ENCODE measurements around the gene CELSR3.

CELSR3 gene

DNA sequence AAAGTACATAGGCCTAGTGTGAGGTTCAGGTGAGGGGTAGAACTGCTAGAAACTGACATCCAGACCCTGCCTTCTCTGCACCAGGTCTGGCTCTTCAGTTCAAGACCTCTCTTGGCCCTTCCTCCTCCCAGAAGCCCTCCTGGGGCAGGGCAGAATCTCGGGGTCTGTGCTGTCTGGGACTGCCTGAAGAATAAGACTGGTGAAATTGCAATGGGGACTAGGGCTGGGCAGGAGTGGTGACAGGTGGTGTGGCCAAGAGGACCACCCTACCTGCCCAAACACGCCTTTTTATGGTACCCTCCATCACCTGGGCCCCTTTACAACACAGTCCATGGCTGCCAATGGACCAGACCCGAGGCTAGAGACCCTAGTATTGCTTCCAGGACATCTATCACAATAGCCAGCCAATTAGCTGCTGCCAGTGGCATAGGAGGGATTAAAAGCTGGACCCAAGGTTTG is 24.6 kb upstream of the CELSR3 start:
- DNase-seq: no peak

DNA sequence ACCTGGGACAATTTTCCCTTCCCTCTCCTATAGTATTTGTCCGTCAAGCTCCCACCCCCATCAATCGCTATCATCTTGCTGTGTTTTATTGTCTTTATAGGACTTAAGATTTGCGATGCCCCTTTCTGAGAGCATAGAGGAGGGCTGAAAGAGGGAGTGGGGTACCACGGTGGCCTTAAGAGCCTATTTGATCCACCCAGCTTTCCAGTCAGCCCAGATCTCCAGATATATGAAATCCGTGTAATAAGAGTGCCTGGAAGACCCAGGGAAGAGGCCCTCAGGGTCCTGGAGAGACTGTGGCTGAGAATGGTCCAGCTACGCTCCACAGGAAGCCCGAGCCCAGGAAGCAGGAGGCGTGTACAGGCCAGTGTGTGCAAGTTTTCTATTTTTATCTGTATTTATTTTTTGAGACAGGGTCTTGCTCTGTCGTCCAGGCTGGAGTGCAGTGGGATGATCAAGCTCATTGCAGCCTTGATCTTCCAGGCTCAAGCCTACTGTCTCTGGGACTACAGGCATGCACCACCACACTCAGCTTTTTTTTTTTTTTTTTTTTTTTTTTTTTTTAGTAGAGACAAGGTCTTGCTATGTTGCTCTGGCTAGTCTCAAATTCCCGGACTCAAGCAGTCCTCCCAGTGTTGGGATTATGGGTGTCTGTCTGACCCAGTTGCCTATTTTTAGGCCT is 24.0 kb upstream of the CELSR3 start:
- DNase-seq: no peak

DNA sequence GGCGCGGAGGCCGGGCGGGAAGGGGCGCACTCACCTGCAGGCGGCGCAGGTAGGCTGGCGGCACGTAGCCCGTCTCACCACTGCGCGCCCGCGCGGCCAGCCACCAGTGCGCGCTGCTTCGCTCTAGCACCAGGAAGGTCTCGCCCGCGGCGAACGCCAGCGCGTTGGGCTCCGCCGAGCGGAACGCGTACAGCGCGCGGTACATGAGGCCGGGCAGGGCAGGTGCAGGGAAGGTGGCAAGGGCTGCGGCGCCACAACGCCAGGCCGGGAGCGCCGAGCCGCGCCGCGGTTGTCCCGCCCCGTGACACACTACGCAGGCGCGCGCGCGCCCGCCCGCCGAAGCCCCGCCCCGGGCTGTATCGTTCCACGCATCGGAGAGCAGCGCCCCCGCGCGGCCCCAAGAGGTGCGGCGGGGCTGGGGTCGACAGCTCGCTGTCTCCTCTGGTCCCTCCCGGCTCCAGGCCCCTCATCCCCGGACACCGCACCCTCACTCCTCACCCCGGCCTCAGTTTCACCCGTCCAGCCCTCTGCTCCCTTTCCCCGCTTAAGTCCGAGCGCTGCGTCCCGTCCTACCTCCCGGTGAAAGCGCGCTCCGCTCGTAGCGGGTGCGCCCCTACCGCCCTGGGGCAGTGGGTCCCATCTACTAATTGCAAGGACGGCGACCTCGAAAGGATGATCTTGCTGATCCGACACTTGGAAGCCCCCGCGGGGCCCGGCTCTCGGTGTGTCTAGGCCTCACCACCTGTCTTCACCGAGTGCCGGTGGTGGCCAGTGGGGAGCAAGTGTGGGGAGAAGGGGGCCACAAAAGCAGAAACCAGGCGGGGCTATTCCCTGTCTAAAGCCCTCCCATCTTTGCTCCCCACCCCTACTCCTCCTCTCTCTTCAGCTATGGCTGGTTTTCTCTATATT is 23.2 kb upstream of the CELSR3 start, which contains the start of gene NCKIPSD:
NCKIPSD (minus strand) TSS at position 313 of the 909 bp plus-strand sequence; CDS start at position 205, 108 bp downstream.
- peak; percentile 54 to 84 for DNase-seq

DNA sequence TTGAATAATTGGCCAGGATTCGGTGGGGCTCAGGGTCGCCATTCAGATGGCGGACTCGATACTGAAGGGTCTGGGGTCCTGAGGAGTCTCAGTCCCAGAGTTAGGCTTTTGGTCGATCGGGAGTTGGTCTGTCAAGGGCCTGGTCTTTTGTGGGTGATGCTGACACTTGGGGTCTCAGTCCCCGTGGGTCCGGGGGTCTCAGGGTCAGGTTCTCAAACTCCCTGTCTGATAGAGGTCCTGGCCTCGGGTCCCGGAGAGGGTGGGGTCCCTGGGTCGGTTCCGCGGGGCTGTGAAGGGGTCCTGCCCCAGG is 22.6 kb upstream of the CELSR3 start:
- no peak for DNase-seq

DNA sequence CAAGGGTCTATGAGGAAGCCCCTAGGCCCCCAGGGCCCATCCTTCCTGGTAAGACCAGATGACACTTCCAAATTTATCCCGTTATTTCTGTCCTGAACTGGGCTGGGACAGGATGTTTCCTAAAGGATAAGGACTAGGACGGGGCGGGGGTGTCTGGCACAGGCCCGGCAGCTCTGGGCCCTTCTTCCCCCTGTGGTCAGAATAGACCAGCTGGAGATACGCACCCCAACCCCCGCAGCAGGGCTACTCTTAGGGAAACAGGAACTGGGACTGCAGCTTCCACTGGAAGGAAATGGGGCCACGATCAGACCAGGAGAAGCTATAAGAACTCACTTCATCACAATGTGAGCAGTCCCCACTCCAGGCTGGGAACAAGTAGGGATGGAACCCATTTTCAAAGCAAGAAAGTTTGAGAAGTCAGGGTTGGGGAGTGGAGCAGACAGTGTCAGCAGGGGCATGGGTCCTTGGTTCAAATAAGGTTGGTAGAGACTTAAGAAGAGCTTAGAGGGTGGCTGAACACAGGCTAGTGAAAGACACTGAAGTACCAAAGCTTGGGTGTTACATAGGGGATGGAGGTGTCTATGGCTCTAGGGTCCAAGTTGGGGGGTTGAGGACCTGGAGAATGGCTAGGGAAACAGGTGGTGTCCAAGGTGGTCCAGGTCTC is 21.9 kb upstream of the CELSR3 start:
- DNase-seq: no peak

DNA sequence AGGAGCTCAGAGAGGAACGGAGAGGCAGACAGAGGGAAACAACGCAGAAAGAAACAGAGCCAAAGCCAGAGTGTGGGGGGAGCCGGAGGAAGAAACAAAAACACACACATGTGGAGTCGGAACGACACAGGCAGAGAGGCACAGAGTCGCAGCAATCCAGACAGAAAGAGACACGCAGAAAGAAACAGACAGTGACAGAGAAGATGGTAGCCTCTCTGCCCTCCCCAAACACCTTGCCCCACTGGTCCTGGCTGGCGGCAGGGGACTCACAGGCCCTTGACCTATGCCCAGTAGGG is 21.3 kb upstream of the CELSR3 start:
- DNase-seq: no peak

DNA sequence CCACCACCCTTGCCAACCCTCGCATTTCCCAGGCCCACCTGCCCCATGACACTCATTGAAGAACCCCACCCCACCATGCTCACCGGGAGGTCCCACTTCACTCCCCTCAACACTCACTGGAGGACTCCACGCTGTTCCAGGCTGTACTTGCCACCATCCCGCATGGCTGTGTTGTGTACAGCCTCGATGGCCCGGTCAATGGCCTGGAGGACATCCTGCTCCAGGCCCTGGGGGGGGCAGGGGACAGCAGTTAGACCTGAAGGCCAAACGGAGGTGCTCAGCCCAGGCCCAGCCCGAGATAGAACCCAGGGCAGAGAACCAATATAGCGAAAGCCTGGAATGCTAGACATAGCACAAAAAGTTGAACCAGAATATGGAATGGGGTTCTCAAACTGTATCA is 20.1 kb upstream of the CELSR3 start:
- no peak for DNase-seq

DNA sequence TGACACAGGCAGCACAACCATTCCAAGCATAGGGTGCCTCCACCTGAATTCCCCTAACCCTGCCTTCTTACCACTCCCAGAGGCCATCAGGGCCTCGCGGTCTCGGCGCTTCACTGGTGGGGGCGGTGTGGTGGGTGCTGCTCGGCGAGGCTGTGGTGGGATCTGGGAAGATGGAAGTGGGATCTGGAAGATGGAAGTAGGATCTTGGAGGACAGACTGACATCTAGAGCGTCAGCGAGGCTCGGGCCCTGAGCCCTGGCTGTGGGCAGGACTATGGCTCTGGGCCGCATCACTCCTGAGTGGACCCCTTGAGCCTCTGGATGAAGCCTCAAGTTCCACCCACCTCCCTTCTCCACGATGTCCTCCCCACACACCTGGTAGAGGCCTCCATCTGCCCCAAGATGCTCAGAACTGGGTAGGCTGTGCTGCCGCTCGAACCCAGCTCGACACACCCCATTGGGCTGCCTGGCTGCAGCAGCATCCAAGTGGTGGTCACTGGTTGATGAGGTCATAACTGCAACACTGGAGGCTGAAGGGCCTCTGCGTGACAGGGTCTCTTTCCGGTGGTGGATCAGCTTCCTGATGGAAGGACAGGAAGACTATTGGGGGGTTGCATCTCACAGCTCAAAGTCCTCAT is 19.4 kb upstream of the CELSR3 start:
- no peak for DNase-seq

DNA sequence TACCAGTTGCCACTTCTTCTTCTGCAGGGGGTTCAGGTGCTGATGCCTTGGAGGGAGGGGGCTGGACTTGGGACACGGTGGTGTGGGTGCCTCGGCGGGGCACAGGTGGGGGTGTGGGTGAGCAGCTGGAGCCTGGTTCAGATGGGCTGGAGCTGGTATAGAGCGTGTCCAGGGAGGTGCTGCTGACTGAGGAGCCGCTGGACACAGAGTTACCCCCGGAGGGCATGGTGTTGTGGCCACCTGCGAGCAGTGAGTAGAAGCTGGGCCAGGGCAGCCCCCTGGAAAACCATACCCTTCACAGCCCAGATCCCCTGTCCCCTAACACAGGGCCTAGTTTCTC is 18.8 kb upstream of the CELSR3 start:
- no peak for DNase-seq

DNA sequence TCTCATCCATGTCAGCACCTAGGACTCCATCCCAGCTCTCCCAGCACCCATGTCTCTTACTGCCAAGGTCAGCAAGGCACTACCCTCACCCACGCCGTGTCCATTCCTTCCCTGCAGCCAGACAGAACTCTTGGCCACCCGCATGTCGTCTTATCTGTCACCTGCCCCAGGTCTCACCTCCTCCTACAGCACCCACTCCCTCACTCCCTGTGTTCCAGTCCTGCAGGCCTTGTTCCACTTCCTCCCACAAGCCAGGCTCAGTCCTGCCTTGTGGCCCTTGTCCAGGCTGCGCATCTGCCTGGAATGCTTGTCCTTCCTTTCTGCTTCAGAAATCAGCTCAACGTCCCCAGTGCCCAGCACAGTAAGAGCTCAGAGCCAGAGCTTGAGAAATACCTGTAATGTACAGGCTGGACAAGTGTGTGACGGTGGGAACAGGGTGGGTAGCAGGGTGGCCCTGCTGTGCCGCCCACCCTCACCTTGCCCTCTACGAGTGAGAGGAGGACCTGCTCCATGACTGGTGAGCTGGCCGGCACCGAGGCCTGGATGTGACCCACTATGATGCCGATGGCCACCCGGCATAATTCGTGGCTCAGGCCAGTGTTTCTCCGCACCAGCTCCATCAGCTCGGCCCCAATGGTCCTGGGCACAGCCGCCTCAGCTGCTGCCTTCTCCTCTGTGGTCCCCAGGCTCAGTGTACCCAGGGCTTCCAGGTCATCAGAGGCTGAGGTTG is 18.3 kb upstream of the CELSR3 start:
- DNase-seq: no peak

DNA sequence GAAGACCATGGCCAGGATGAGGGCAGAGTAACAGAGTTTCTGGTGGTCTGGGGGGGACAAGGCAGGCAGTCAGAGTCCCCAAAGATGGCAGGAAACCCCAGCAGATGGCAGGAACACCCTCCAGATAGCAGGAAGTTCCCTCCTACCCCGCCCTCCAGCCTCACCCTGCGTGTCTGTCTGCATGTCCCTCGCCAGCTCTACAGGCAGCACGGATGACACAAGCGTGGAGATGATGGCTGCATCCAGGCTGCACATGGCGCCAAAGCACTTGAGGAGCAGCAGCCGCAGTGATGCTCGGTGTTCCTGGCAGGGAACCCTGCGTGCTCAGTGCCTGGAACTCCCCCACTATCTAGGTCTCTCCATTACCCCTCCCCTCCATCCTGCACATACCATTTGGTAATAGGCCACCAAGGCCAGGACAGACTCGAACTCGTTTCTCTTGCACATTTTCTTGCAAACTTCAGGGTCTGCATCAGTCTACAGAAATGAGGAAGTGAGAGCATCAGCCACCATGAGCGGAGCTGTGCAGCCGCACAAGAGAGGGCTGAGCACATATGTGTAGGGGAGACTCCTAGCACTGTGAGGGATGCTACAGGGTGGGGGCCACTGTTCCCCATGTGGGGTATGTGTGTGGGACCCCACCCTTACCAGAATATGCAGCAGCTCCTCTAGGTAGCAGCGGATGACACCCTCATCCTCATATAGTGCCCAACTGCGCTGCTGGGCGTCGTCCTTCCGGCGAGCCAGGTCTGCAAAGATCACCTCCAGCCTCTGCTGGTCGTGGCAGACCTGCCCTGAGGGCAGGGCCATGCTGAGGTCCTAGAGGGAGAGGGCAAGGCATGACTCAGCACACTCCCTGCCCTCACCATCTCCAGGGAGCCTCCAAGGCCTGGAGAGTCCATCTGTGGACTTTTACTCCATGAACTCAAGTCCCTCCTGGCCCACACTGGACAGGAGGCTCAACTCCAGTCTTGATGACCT is 17.0 kb upstream of the CELSR3 start:
- no peak for DNase-seq

DNA sequence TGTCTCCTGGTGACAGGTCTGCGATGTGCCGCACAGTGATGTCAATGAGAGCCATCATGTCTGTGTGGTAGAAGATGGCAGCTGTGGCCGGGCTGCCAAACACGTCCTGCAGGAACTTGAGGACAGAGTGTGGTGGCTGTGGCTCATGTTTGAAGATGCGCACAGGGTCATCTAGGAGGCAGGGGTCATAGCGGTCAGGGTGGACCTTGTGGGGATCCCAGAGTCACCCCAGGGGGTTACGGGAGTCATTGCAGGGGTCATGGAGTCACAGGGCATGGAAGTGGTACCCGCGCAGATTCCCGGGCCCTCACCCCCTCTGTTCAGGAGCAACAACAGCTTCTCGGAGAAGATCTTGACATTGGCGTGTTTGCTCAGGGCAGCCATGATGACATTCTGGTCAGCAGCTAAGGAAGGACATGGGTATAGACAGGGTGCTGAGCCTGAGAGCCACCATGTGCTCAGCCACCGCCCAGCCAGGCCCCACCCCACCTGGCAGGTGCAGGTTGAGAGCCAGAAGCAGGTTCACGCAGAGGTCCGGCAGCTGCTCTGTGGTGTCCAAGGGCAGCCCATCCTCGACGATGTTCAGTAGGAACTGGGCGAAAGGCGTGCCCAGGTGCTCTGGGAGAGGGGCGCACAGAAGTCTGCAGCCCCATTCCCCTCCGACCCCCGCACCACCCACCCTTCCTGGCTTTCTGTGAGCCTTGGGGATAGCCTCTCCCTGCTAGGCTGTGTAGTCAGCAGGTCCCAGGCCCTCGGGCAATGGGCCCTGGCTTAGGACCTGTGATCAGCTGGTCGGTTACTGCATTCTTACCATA is 16.1 kb upstream of the CELSR3 start:
- DNase-seq: no peak

DNA sequence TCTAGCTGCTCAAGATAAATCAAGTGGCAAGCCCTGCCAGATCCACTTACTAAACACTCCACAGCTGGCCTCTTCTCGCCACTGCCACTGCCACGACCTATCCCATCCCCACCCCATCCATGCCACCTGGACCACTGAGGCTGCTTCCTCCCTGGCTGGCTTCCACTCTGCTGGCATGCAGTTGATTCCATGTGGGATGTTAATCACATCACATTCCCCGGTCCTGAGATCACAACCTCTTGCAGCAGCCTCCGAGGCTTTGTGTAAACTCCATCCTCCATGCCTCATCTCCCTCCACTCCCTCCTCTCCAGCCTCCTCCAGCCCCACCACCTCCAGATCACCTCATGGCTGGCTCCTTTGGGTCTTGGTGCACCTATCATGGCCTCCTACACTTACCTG is 15.4 kb upstream of the CELSR3 start:
- no peak for DNase-seq

DNA sequence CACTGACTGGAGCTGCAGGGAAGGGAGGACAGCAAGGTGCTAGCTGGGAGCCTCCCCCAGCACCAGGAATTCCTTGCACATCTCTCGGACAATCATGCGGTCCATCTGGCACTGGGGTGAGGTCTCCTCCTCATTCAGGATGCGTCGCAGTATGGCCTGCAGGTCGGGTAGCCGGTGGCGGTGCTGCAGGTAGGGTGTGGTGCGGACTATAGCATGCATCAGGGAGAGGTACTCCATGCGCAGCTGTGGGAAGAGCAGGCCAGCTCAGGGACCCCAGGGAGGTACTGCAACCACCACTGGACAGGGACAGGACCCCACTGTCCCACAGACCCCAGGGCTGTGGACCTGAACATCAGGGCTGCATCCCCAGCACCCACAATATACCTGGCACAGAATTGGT is 11.8 kb upstream of the CELSR3 start:
- DNase-seq: no peak

DNA sequence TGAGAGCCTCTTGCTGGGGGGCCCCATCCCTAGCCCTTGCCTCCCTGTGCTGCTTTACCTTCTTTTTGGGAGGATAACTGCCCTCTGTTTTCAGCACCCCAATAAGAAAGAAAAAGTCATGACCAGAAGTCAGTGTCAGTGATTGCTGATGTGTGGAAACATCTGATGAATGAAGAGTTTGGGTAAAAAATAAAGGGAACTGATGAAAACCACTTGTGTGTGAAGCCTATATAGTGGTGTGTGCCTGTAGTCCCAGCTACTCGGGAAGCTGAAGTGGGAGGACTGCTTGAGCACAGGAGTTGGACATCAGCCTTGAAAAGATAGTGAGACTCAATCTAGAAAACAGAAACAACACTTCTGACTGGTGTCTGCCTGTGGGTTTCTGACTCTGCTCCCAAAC is 9.8 kb upstream of the CELSR3 start:
- DNase-seq: no peak

DNA sequence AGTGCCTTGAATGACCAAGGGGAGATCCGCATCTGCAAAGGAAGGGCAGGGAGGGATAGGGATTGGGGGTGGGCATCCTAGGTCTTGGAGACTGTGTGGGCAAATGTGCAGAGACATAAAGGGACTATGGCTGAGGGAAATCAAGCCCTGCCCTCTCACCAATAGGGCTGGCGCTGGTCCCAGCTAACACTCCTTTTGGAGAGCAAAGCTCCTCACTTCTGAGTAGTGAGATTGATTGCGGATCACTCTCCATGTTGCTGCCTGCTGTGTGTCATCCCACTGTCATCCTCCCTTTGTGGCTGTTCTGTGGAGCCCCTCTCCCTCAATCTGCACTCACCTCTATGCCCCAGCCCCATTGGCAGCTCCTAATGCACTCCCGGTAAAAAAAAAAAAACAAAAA is 2.2 kb upstream of the CELSR3 start:
- DNase-seq: peak in 1 of 2 experiments; percentile 2

DNA sequence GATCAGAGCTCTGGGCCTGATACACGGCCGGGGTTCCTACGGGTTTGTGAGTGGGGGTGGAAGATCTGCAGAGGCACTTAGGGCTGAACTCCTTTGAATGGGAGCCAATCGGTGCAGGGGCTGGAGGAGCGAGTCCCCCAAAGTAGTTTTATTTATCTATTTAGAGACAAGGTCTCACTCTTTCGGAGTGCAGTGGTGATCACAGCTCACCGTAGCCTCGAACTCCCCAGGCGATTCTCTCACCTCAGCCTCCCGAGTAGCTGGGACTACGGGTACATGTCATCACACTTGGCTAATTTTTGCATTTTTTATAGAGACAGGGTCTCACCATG is 1.6 kb upstream of the CELSR3 start:
- DNase-seq: no peak

DNA sequence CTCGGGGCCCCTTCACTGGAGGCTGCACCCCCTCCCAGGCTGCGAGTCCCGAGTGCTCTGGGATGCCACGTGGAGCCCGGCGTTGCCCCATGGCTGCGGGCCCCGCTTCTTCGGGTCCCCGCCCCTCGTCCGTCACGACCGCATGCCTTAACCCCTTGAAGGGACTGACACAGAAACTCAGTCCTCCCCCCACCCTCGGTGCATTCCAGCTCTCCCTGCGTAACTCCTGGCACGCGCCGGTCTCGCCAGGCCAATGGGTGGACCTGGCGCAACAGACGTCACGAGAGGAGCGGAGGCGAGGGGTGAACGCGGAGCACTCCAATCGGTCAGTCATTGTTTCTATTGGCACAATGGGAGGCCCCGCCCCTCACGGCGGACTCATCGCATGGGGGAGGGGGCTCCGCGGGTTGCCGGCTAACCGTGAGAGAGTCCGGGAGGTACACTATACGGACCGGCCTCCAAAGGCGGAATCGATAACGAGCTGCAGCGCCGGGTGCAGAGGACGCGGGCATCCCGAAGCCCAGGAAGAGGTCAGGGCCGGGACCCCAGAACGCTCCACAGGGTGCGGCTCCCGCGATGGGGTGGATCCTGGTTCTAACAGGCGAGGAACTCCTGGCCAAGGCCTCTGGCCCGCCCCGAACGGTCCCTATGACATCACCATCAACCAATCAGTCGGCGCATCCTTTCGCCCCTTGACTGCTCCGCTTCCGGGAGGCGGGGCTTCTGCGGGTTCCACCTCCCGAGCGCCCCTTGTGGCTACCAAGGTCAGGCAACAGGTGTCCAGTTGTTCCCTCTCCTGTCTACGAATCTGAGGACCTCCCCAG is 1.0 kb upstream of the CELSR3 start:
- peak; percentile 40 to 70 for DNase-seq

DNA sequence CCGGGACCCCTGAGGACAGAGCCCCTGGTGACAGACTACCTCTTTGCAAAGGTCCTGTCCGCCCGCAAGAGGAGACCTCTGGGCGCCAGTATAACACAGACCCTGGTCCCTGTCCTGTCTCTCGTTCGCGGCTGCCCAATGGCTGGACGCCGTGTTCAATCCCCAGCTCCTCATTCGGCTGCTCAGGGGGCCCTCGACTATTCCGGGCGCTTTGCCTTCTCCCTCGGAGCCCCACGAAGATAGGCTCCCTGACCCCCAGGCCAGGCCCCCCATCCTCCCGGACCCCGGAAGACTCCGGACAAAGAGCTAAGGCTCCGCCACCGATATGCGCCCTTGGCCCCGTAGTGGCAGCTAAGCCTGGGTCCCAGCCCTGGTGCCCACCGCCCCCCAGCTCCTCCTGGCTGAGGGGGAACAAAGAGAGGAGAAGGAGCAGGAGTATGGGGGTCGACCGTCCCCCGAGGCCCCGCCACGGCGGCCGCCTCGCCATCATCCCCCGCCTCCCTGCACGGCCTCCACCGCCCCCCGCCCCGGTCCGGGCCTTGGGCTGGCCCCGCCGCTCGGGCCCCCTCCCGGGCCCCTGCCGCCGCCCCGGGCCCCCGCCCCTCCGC is 437 bp downstream of the CELSR3 start:
- no peak for DNase-seq
